Fibroblast of lung (primary cell): ENCODE measurements around the gene LPP. TPM values are rescaled to one million over a fixed set of nuclear protein-coding genes. Genes with fewer than 3 reads are reported as not detected.

ENCODE experiments used
- DNase-seq, 2 donors: peaks; one replicate each; pipeline versions ENCODE4 v3.0.0 to v3.0.0-alpha.2; 2010; ENCODE audit warnings: low read depth in 2 of 2
- H2AFZ ChIP-seq: 2 replicates; pipeline ENCODE4 v1.5.1; 2012; ENCODE audit warnings: low read length, control low read depth, inconsistent platforms
- H3K27ac ChIP-seq: 2 replicates; pipeline ENCODE4 v1.5.1; 2011; ENCODE audit warnings: low read length, control low read depth; ENCODE audit not compliant: insufficient read depth
- H3K27me3 ChIP-seq: 2 replicates; pipeline ENCODE4 v1.5.1; 2011; ENCODE audit warnings: mild to moderate bottlenecking, low read length; ENCODE audit not compliant: control insufficient read depth, insufficient read depth
- H3K36me3 ChIP-seq: 2 replicates; pipeline ENCODE4 v1.5.1; 2011; ENCODE audit warnings: low read length; ENCODE audit not compliant: control insufficient read depth, insufficient read depth
- H3K4me1 ChIP-seq: 2 replicates; pipeline ENCODE4 v1.5.1; 2011; ENCODE audit warnings: low read length; ENCODE audit not compliant: control insufficient read depth, insufficient read depth; ENCODE audit errors: extremely low read depth
- H3K4me2 ChIP-seq: 2 replicates; pipeline ENCODE4 v1.5.1; 2011; ENCODE audit warnings: low read length, control low read depth; ENCODE audit not compliant: insufficient read depth; ENCODE audit errors: extremely low read depth
- H3K4me3 ChIP-seq, 4 experiments: fragments of 200-600 bp in 1 of 4; sonication (generic) in 1 of 4; replicated peaks in 1 of 4; 2 replicates each; pipeline ENCODE4 v1.5.1; 2011 to 2016; ENCODE audit warnings: low read length in 4 of 4, low read depth in 3 of 4, mild to moderate bottlenecking in 3 of 4, control low read depth in 2 of 4, inconsistent platforms in 1 of 4, mixed read lengths in 1 of 4; ENCODE audit not compliant: insufficient read depth in 1 of 4; ENCODE audit errors: control extremely low read depth in 1 of 4
- H3K79me2 ChIP-seq: 2 replicates; pipeline ENCODE4 v1.5.1; 2012; ENCODE audit warnings: mild to moderate bottlenecking, low read length, inconsistent platforms; ENCODE audit not compliant: control insufficient read depth, insufficient read depth
- H3K9ac ChIP-seq: 2 replicates; pipeline ENCODE4 v1.5.1; 2011; ENCODE audit warnings: mild to moderate bottlenecking, low read length, control low read depth; ENCODE audit not compliant: insufficient read depth
- H3K9me3 ChIP-seq: 2 replicates; pipeline ENCODE4 v1.5.1; 2012; ENCODE audit warnings: low read depth, low read length; ENCODE audit not compliant: control insufficient read depth, insufficient read depth
- H4K20me1 ChIP-seq: 2 replicates; pipeline ENCODE4 v1.5.1; 2011; ENCODE audit warnings: low read length; ENCODE audit not compliant: control insufficient read depth, insufficient read depth; ENCODE audit errors: extremely low read depth
- CTCF ChIP-seq, 2 donors: IDR thresholded peaks in 1 of 2; conservative IDR thresholded peaks in 1 of 2; 1 replicate in 1 of 2; 2 replicates in 1 of 2; pipeline ENCODE4 v1.5.1; 2011 to 2012; ENCODE audit warnings: low read length in 2 of 2, control low read depth in 1 of 2, inconsistent platforms in 1 of 2, low read depth in 1 of 2, mild to moderate bottlenecking in 1 of 2
- EZH2 ChIP-seq: IDR thresholded peaks from 2 replicates; pipeline ENCODE4 v1.5.1; 2012; ENCODE audit warnings: low read length, control low read depth, mild to moderate bottlenecking; ENCODE audit errors: missing control alignments
- polyA plus RNA-seq, 2 donors: library from polyadenylated mRNA; depleted of rRNA in 1 of 2; stranded (reverse) in 1 of 2; unstranded in 1 of 2; fragments of >200 nt; gene quantifications; 2 replicates each; pipeline ENCODE4 v1.2.1, GENCODE V29; 2011 to 2012; ENCODE audit warnings: missing spikeins in 1 of 2
- total RNA-seq: library from RNA; depleted of rRNA; stranded (reverse); fragments of >200 nt; gene quantifications from 2 replicates; pipeline ENCODE4 v1.2.1, GENCODE V29; 2014

LPP gene
- total and polyA plus RNA-seq, 2 donors (not counting 1 experiment from before 2014, with no cell fraction given) = 69.0 to 124 TPM

- Histone ChIP-seq H3K9me3 (no peaks in the 10 kb centered on the region), H4K20me1 (peaks cover 2% of the 10 kb centered on the region), H3K4me2 (no peak overlapping the region), H2AFZ (no peak overlapping the region), H3K27me3 (no peaks in the 10 kb centered on the region), H3K4me3 (no peak overlapping the region), H3K4me1 (peaks cover 5% of the 10 kb centered on the region), H3K9ac (no peak overlapping the region), H3K27ac (no peak overlapping the region), H3K79me2 (peaks cover 27% of the 10 kb centered on the region), H3K36me3 (no peaks in the 10 kb centered on the region)
- no peak for DNase-seq
- TF ChIP-seq EZH2 (no peak), CTCF (conservative IDR thresholded peaks at IDR 0.05 in 1 of 2, IDR thresholded peaks at IDR 0.05 in 1 of 2; ENCODE audit: low read depth in 1 of 2, low read length in 2 of 2) (no peak)
Measured at GRCh38 chr3:188350961-188351360, 197.0 kb downstream of the LPP start.

- Histone ChIP-seq H3K4me1 (peaks cover 5% of the 10 kb centered on the region), H3K9me3 (no peaks in the 10 kb centered on the region), H3K4me2 (no peak overlapping the region), H3K79me2 (peaks cover 26% of the 10 kb centered on the region), H4K20me1 (peaks cover under 1% of the 10 kb centered on the region), H3K36me3 (no peaks in the 10 kb centered on the region), H3K9ac (no peak overlapping the region), H3K4me3 (no peak overlapping the region), H3K27ac (no peak overlapping the region), H2AFZ (no peak overlapping the region), H3K27me3 (no peaks in the 10 kb centered on the region)
- TF ChIP-seq CTCF (conservative IDR thresholded peaks at IDR 0.05 in 1 of 2, IDR thresholded peaks at IDR 0.05 in 1 of 2; ENCODE audit: low read depth in 1 of 2, low read length in 2 of 2) = no peak
- no peak for TF ChIP-seq EZH2
- no peak for DNase-seq
Measured at GRCh38 chr3:188351648-188352047, 197.7 kb downstream of the LPP start.

DNA sequence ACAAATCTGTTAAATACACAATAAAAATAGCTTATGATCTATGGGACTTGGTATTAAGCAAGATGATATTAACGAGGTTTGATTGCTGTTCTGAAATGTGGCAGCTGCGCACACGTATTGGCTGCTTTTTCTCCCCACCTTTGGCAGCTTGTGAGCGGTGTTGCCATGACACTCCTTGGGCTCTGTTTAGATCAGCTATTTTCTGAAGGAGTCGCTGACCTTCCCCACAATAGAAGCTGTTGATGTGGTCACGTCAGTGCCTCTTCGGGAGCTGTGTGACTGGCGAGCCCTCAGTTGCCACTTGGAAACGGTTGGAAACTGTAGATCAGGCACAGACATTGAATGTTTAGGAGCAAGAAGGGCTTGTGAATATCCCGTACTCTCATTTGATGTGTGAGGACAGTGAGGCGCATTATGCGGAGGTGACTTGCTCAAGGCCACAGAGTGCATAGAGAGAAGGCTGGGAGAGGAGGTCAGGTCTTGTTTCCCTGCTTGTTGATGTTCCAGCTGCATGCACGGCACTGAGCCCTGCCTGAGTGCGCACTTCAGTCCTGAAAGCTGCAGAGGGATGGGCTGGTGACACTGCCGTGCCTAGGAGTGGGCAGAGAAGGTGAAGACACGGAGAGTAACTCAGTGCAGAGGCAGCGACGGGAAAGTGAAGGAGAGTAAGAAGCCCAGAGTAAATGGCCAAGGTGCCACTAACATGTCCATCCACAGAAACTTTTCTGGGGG, 198.4 kb downstream of the LPP start:
- H3K9me3 ChIP-seq = no peaks in the 10 kb centered on the region
- no peaks in the 10 kb centered on the region for H3K27me3 ChIP-seq
- no peak for TF ChIP-seq EZH2
- no peak for TF ChIP-seq CTCF (conservative IDR thresholded peaks at IDR 0.05 in 1 of 2, IDR thresholded peaks at IDR 0.05 in 1 of 2; ENCODE audit: low read depth in 1 of 2, low read length in 2 of 2)
- H3K4me1 ChIP-seq = peaks cover 5% of the 10 kb centered on the region
- no peak overlapping the region for H3K4me2 ChIP-seq
- H4K20me1 ChIP-seq = no peaks in the 10 kb centered on the region
- no peak overlapping the region for H2AFZ ChIP-seq
- no peak overlapping the region for H3K27ac ChIP-seq
- no peaks in the 10 kb centered on the region for H3K36me3 ChIP-seq
- H3K4me3 ChIP-seq = no peak overlapping the region
- no peak for DNase-seq
- H3K79me2 ChIP-seq = peaks cover 25% of the 10 kb centered on the region
- H3K9ac ChIP-seq = no peak overlapping the region
